Spleen (tissue), 11 donors: ENCODE measurements around the gene MBD1. TPM values are rescaled to one million over a fixed set of nuclear protein-coding genes. Genes with fewer than 3 reads are reported as not detected.

Source experiments
- DNase-seq: peaks from one replicate; pipeline ENCODE4 v3.0.0-alpha.2; 2020
- H3K27ac ChIP-seq, 8 donors: fragments of 200-600 bp; sonication (generic) in 7 of 8; 1 replicate in 4 of 8; 2 replicates in 4 of 8; pipeline versions ENCODE4 v1.5.0 to v1.8.0; 2016 to 2021; ENCODE audit warnings: inconsistent platforms in 4 of 8, mild to moderate bottlenecking in 4 of 8, moderate library complexity in 1 of 8
- H3K27me3 ChIP-seq, 7 donors: fragments of 200-600 bp; sonication (generic) in 6 of 7; replicated peaks in 1 of 7; 1 replicate in 4 of 7; 2 replicates in 3 of 7; pipeline versions ENCODE4 v1.5.0 to v1.8.0; 2016 to 2021; ENCODE audit warnings: inconsistent platforms in 3 of 7, mild to moderate bottlenecking in 1 of 7
- H3K36me3 ChIP-seq, 6 donors: fragments of 200-600 bp; sonication (generic) in 5 of 6; 1 replicate in 4 of 6; 2 replicates in 2 of 6; pipeline versions ENCODE4 v1.5.0 to v1.8.0; 2016 to 2021; ENCODE audit warnings: inconsistent platforms in 2 of 6
- H3K4me1 ChIP-seq, 6 donors: fragments of 200-600 bp; sonication (generic) in 5 of 6; 1 replicate in 3 of 6; 2 replicates in 3 of 6; pipeline versions ENCODE4 v1.5.0 to v1.8.0; 2016 to 2021; ENCODE audit warnings: inconsistent platforms in 3 of 6
- H3K4me3 ChIP-seq, 8 donors: fragments of 200-600 bp; sonication (generic) in 7 of 8; 1 replicate in 4 of 8; 2 replicates in 4 of 8; pipeline versions ENCODE4 v1.5.0 to v1.8.0; 2016 to 2021; ENCODE audit warnings: inconsistent platforms in 4 of 8, mild to moderate bottlenecking in 4 of 8, moderate library complexity in 2 of 8
- H3K9me3 ChIP-seq, 8 donors: fragments of 200-600 bp; sonication (generic) in 7 of 8; 1 replicate in 4 of 8; 2 replicates in 4 of 8; pipeline versions ENCODE4 v1.5.0 to v1.8.0; 2016 to 2021; ENCODE audit warnings: inconsistent platforms in 4 of 8
- CTCF ChIP-seq, 11 experiments: fragments of 200-600 bp in 7 of 11; fragments of 450-650 bp in 4 of 11; sonication (generic) in 4 of 11; IDR thresholded peaks in 8 of 11; conservative IDR thresholded peaks in 3 of 11; 1 replicate in 7 of 11; 2 replicates in 4 of 11; pipeline versions ENCODE4 v1.4.0 to v1.8.0; 2016 to 2021; ENCODE audit warnings: antibody characterized with exemption in 11 of 11, inconsistent platforms in 4 of 11, mild to moderate bottlenecking in 1 of 11
- POLR2A ChIP-seq, 3 donors: fragments of 450-650 bp; IDR thresholded peaks; one replicate each; pipeline ENCODE4 v1.5.1; 2017; ENCODE audit warnings: antibody characterized with exemption in 3 of 3, mild to moderate bottlenecking in 1 of 3
- POLR2AphosphoS5 ChIP-seq, 3 donors: sonication (generic); formaldehyde crosslinking; IDR thresholded peaks; one replicate each; pipeline ENCODE4 v1.5.1; 2017; ENCODE audit warnings: antibody characterized with exemption in 3 of 3
- WGBS, 5 donors: extraction: QIAGEN DNeasy Blood & Tissue Kit in 3 of 5; methylation state at CpG; one replicate each; pipeline versions ENCODE4 v1.1.5 to v1.1.7; 2013 to 2018; 5-methylcytosine and 5-hydroxymethylcytosine counted together
- intact Hi-C: fragments of 100-400 bp; cut with DNase I; formaldehyde crosslinking; loops from one replicate; pipeline ENCODE4 v1.15.0; 2023; ENCODE audit warnings: low total_unique reads
- polyA plus RNA-seq, 3 donors: library from polyadenylated mRNA; stranded (reverse); fragments of 200-250 nt; gene quantifications; one replicate each; pipeline ENCODE4 v1.2.1, GENCODE V29; 2013
- total RNA-seq, 7 donors: library from RNA; depleted of rRNA in 3 of 7; stranded (reverse); fragments of >200 nt in 3 of 7; fragmentation: NEBNext Ultra II Directional in 4 of 7; extraction: Animal tissue kit (Norgen Biotek cat#: 25700) in 4 of 7; gene quantifications; one replicate each; pipeline versions ENCODE4 v1.1.0 to v1.2.1, GENCODE V29; 2016 to 2021
- donor health status: healthy with polysubstance abuse.
- donor health status: DM: no; HTN: no; CAD: no; lungs with moderate emphysema.
- donor health status: DM: no; HTN: no; CAD: no.
- donor health status: Bipolar disorder and iron deficiency.
- donor health status: healthy.
- donor health status: DM: no; HTN: no; CAD: no.
- donor health status: DM: yes; HTN: yes; CAD: no.

MBD1 gene
- total and polyA plus RNA-seq, 10 donors, result 22.2 to 137 (median 86.2) TPM

GRCh38 chr18:50272568-50272967, 8.8 kb downstream of the MBD1 start:
- Histone ChIP-seq H3K4me1 (peaks cover 3 to 20% (median 13%) of the 10 kb centered on the region in 6 donors), H3K4me3 (no peak overlapping the region), H3K27ac (no peak overlapping the region), H3K36me3 (peaks cover 22 to 89% (median 83%) of the 10 kb centered on the region in 6 donors), H3K9me3 (no peaks in the 10 kb centered on the region), H3K27me3 (no peaks in the 10 kb centered on the region)
- 77 to 100% (median 85%) methylated on average over 4 to 5 of the region's 5 CpGs for WGBS, 5 donors
- TF ChIP-seq CTCF (IDR thresholded peaks at IDR 0.05 in 8 of 11, conservative IDR thresholded peaks at IDR 0.05 in 3 of 11), result no peak
- intact Hi-C loops, result no loop called here
- no peak for DNase-seq

GRCh38 chr18:50268022-50268747, 13.1 kb downstream of the MBD1 start:
- intact Hi-C loops, result loop anchor here (10.0 kb wide), 2 partner anchors 87 to 783 kb away; partner anchors contain the start of gene C18orf32
- WGBS, 5 donors, result 6 to 16% (median 10%) methylated on average over 41 to 56 of the region's 56 CpGs

GRCh38 chr18:50266248-50266704, 15.0 kb downstream of the MBD1 start, which contains the start of gene CFAP53:
CFAP53 (minus strand) TSS chr18:50266495; CDS start chr18:50266404, 91 bp downstream.
- H3K27ac ChIP-seq, result peak within 1 kb of the TSS in 7 of 8 donors; percentile 81 to 91 (median 87)
- H3K4me3 ChIP-seq, result peak within 1 kb of the TSS; percentile 43 to 78 (median 70)
- TF ChIP-seq POLR2A (IDR thresholded peaks at IDR 0.05) (peak in 1 of 3 donors; percentile 8), POLR2AphosphoS5 (IDR thresholded peaks at IDR 0.05) (peak; percentile 84 to 88 (median 85)), CTCF (IDR thresholded peaks at IDR 0.05 in 8 of 11, conservative IDR thresholded peaks at IDR 0.05 in 3 of 11) (peak in 2 of 11 experiments; percentile 12 to 16)
- WGBS, 5 donors, result 0 to 2% (median 1%) methylated on average over 9 to 37 of the region's 37 CpGs
- peaks cover 13 to 38% (median 31%) of the 10 kb centered on the region in 6 donors for H3K4me1 ChIP-seq
- intact Hi-C loops, result loop anchor here (10.0 kb wide), 2 partner anchors 89 to 781 kb away; partner anchors contain the start of gene C18orf32
- no peaks in the 10 kb centered on the region for H3K9me3 ChIP-seq
- DNase-seq, result peak; percentile 99
- H3K27me3 ChIP-seq, result no peaks in the 10 kb centered on the region
- H3K36me3 ChIP-seq, result peaks cover 0 to 26% (median 22%) of the 10 kb centered on the region in 6 donors

More at GRCh38 chr18:50268022-50268747, 13.1 kb downstream of the MBD1 start:
- Histone ChIP-seq H3K36me3 (peaks cover 8 to 45% (median 41%) of the 10 kb centered on the region in 6 donors), H3K4me1 (peaks cover 13 to 38% (median 31%) of the 10 kb centered on the region in 6 donors), H3K9me3 (no peaks in the 10 kb centered on the region), H3K27ac (peak overlapping the region; percentile 74 to 91 (median 85)), H3K4me3 (peak overlapping the region; percentile 41 to 71 (median 51)), H3K27me3 (no peaks in the 10 kb centered on the region)
- TF ChIP-seq POLR2AphosphoS5 (IDR thresholded peaks at IDR 0.05), result peak; percentile 79 to 85 (median 82)
- TF ChIP-seq CTCF (IDR thresholded peaks at IDR 0.05 in 8 of 11, conservative IDR thresholded peaks at IDR 0.05 in 3 of 11), result peak; percentile 50 to 91 (median 81)
- TF ChIP-seq POLR2A (IDR thresholded peaks at IDR 0.05), result peak in 1 of 3 donors; percentile 9
- peak; percentile 97 for DNase-seq

GRCh38 chr18:50262977-50263376, 18.3 kb downstream of the MBD1 start:
- peaks cover 13 to 26% (median 23%) of the 10 kb centered on the region in 6 donors for H3K4me1 ChIP-seq
- no peak for TF ChIP-seq CTCF (IDR thresholded peaks at IDR 0.05 in 8 of 11, conservative IDR thresholded peaks at IDR 0.05 in 3 of 11)
- no peak for TF ChIP-seq POLR2AphosphoS5 (IDR thresholded peaks at IDR 0.05)
- TF ChIP-seq POLR2A (IDR thresholded peaks at IDR 0.05), result no peak
- no peaks in the 10 kb centered on the region for H3K9me3 ChIP-seq
- no peaks in the 10 kb centered on the region for H3K36me3 ChIP-seq
- intact Hi-C loops, result loop anchor here (10.0 kb wide), 2 partner anchors 92 to 778 kb away; partner anchors contain the start of gene C18orf32
- no peak for DNase-seq
- no peak overlapping the region for H3K4me3 ChIP-seq
- no peak overlapping the region for H3K27ac ChIP-seq
- H3K27me3 ChIP-seq, result no peaks in the 10 kb centered on the region
